Measurements from ENCODE around the gene TMPRSS6.

Gene TMPRSS6

GRCh38 chr22:37140686-37141323, 31.3 kb upstream of the TMPRSS6 start:
- no peak for DNase-seq (ENCODE audit: low read depth)

- no peak for DNase-seq (ENCODE audit: low read depth)
These were observed 30.2 kb upstream of the TMPRSS6 start for GRCh38 chr22:37139762-37140161.

GRCh38 chr22:37138849-37139561, 29.5 kb upstream of the TMPRSS6 start:
- DNase-seq (ENCODE audit: low read depth) = no peak

- DNase-seq (ENCODE audit: low read depth) = no peak
These were observed 28.6 kb upstream of the TMPRSS6 start for GRCh38 chr22:37137903-37138665.

- no peak for DNase-seq (ENCODE audit: low read depth)
These were observed 27.6 kb upstream of the TMPRSS6 start for GRCh38 chr22:37137131-37137530.

GRCh38 chr22:37135023-37135422, 25.5 kb upstream of the TMPRSS6 start:
- no peak for DNase-seq (ENCODE audit: low read depth)

- DNase-seq (ENCODE audit: low read depth) = no peak
These were observed 23.9 kb upstream of the TMPRSS6 start for GRCh38 chr22:37133304-37134018.

- no peak for DNase-seq (ENCODE audit: low read depth)
These were observed 23.3 kb upstream of the TMPRSS6 start for GRCh38 chr22:37132773-37133172.

GRCh38 chr22:37129866-37130441, 20.4 kb upstream of the TMPRSS6 start:
- no peak for DNase-seq (ENCODE audit: low read depth)

- DNase-seq (ENCODE audit: low read depth) = no peak
These were observed 19.2 kb upstream of the TMPRSS6 start for GRCh38 chr22:37128555-37129281.

- DNase-seq (ENCODE audit: low read depth) = no peak
These were observed 17.9 kb upstream of the TMPRSS6 start for GRCh38 chr22:37127350-37127878.

GRCh38 chr22:37126882-37127281, 17.4 kb upstream of the TMPRSS6 start:
- no peak for DNase-seq (ENCODE audit: low read depth)

- no peak for DNase-seq (ENCODE audit: low read depth)
These were observed 16.9 kb upstream of the TMPRSS6 start for GRCh38 chr22:37126383-37126782.

- DNase-seq (ENCODE audit: low read depth) = no peak
These were observed 14.1 kb upstream of the TMPRSS6 start for GRCh38 chr22:37123649-37124048.

GRCh38 chr22:37122598-37123180, 13.2 kb upstream of the TMPRSS6 start:
- no peak for DNase-seq (ENCODE audit: low read depth)

- no peak for DNase-seq (ENCODE audit: low read depth)
These were observed 12.5 kb upstream of the TMPRSS6 start for GRCh38 chr22:37121887-37122591.

- no peak for DNase-seq (ENCODE audit: low read depth)
These were observed 11.2 kb upstream of the TMPRSS6 start for GRCh38 chr22:37120569-37121340.

GRCh38 chr22:37119872-37120271, 10.4 kb upstream of the TMPRSS6 start:
- DNase-seq (ENCODE audit: low read depth) = no peak

- DNase-seq (ENCODE audit: low read depth) = no peak
These were observed 8.6 kb upstream of the TMPRSS6 start for GRCh38 chr22:37118083-37118482.
